Subcutaneous adipose tissue (tissue), 4 donors: Measurements from ENCODE around the gene BHLHE23. TPM values are rescaled to one million over a fixed set of nuclear protein-coding genes. Genes with fewer than 3 reads are reported as not detected.

Experiments
- total RNA-seq, 4 donors: library from RNA; depleted of rRNA; stranded (reverse); fragments of >200 nt; gene quantifications; one replicate each; pipeline ENCODE4 v1.1.0, GENCODE V29; 2016
- TF ChIP-seq, protein P1 (sequence below): fragments of 450-650 bp; IDR thresholded peaks from one replicate; pipeline ENCODE4 v1.5.1; 2016; ENCODE audit warnings: low read depth, mild to moderate bottlenecking, control low read depth, antibody characterized with exemption, moderate library complexity

BHLHE23 gene
- total RNA-seq, 4 donors from 2014 or later = not detected

GRCh38 chr20:63047267-63047666, 40.5 kb upstream of the BHLHE23 start:
- TF ChIP-seq, protein P1, sequence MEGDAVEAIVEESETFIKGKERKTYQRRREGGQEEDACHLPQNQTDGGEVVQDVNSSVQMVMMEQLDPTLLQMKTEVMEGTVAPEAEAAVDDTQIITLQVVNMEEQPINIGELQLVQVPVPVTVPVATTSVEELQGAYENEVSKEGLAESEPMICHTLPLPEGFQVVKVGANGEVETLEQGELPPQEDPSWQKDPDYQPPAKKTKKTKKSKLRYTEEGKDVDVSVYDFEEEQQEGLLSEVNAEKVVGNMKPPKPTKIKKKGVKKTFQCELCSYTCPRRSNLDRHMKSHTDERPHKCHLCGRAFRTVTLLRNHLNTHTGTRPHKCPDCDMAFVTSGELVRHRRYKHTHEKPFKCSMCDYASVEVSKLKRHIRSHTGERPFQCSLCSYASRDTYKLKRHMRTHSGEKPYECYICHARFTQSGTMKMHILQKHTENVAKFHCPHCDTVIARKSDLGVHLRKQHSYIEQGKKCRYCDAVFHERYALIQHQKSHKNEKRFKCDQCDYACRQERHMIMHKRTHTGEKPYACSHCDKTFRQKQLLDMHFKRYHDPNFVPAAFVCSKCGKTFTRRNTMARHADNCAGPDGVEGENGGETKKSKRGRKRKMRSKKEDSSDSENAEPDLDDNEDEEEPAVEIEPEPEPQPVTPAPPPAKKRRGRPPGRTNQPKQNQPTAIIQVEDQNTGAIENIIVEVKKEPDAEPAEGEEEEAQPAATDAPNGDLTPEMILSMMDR = no peak

DNA sequence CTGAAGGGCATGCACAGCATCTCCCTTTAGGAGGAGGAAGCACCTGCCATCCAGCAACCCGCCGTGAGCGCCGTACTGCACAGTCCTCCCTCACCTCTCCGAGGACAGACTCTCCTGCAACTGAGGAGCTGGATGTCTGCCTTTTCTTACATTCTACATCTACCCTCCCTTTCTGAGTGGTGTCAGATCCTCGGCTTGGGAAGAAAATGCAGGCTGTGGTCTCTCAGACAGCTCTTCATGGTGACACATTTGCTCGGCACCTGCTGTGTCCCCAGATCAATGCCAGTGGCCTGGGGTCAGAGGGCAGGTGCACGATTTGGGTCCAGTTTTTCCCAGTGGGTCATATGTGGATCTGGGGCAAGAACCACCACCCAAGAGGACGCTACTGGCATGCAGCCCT, 40.1 kb upstream of the BHLHE23 start:
- TF ChIP-seq, protein P1 = no peak

DNA sequence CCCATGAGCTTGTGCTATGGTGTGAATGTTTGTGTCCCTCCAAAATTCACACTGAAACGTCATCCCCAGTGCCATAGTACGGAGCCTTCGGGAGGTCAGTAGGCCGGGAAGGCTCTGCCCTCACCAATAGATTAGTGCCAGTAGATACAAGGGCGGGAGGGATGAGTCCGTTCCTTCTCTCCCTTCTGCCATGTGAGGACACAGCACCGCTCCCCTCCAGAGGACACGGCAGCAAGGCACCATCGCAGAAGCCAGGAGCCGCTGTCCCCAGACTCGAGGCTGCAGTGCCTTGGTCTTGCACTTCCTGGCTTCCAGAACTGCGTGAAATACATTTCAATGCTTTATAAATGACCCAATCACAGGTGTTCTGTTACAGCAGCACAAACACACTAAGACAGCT, 39.2 kb upstream of the BHLHE23 start:
- TF ChIP-seq, protein P1 = no peak

DNA sequence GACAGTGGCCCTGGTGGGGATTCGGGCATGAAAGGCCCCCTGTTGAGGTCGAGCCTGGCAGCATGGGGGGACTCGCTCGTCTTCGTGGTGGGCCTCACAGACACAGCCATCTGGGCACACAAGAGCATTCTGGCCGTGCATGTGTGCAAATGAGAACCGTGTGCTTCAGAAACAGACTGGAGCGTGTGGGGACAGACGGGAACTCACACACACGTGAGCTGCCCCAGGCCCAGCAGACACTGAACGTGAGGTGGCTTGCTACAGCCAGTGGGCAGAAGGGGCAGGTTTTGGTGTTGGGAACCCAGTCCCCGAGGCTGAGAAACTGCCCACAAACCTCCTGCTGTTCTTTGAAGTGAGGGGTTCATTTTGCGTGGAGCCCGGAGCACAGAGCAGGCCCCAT, 38.6 kb upstream of the BHLHE23 start:
- TF ChIP-seq, protein P1 = no peak

- TF ChIP-seq, protein P1 = no peak
These were observed 37.8 kb upstream of the BHLHE23 start for GRCh38 chr20:63044605-63045004.

- TF ChIP-seq, protein P1 = no peak
These were observed 37.4 kb upstream of the BHLHE23 start for GRCh38 chr20:63044204-63044600.

- TF ChIP-seq, protein P1 = no peak
These were observed 36.8 kb upstream of the BHLHE23 start for GRCh38 chr20:63043348-63044203.
